NCI-H1105 (cell line): ENCODE data around the gene NSD1.

Experiments used
- DNase-seq: peaks from one replicate; lab custom pipeline; 2025; lab: John Stamatoyannopoulos, UW

NSD1 gene, protein sequence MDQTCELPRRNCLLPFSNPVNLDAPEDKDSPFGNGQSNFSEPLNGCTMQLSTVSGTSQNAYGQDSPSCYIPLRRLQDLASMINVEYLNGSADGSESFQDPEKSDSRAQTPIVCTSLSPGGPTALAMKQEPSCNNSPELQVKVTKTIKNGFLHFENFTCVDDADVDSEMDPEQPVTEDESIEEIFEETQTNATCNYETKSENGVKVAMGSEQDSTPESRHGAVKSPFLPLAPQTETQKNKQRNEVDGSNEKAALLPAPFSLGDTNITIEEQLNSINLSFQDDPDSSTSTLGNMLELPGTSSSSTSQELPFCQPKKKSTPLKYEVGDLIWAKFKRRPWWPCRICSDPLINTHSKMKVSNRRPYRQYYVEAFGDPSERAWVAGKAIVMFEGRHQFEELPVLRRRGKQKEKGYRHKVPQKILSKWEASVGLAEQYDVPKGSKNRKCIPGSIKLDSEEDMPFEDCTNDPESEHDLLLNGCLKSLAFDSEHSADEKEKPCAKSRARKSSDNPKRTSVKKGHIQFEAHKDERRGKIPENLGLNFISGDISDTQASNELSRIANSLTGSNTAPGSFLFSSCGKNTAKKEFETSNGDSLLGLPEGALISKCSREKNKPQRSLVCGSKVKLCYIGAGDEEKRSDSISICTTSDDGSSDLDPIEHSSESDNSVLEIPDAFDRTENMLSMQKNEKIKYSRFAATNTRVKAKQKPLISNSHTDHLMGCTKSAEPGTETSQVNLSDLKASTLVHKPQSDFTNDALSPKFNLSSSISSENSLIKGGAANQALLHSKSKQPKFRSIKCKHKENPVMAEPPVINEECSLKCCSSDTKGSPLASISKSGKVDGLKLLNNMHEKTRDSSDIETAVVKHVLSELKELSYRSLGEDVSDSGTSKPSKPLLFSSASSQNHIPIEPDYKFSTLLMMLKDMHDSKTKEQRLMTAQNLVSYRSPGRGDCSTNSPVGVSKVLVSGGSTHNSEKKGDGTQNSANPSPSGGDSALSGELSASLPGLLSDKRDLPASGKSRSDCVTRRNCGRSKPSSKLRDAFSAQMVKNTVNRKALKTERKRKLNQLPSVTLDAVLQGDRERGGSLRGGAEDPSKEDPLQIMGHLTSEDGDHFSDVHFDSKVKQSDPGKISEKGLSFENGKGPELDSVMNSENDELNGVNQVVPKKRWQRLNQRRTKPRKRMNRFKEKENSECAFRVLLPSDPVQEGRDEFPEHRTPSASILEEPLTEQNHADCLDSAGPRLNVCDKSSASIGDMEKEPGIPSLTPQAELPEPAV (N-terminal part only)

DNA sequence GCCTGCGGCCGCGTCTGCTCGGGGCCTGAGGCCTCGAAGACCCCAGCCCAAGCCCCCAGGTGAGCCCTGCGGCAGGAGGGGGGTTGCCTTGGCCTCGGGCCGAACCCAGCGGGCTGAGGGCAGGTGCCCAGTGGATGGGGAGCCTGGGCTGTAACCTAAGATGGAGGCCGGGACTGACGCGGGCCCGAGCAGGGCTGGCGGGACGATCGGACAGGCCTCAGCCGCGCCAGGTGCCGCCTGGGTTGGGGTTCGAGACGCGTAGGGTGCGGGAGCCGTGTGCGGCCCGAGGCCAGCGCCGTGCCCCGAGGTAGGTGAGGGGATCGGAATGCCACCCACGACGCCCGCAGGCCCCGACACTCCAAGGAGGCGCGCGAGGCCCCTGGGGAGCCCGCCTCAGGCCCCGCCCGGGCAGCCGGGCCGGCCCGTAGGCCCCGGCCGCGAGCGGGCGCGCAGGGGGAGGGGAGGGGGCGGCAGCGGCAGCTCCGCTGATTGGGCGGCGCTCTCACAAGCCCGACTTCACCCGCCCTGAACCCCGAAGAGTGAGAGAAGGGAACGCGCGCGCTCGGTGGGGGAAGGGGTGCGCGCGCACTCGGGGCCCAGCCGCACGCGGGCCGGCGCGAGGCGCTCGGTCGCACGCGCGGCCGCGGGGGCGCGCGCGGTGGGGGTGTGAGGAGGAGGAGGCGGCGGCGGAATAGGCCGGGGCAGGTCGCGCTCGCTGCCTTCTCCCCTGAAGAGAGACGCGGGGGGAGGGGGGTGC lies at the start of gene NSD1:
TSS of gene NSD1 (plus strand) at position 678 of the 757 bp plus-strand sequence. CDS start 1,331 bp downstream, outside the sequence.
- peak; percentile 31 for DNase-seq

DNA sequence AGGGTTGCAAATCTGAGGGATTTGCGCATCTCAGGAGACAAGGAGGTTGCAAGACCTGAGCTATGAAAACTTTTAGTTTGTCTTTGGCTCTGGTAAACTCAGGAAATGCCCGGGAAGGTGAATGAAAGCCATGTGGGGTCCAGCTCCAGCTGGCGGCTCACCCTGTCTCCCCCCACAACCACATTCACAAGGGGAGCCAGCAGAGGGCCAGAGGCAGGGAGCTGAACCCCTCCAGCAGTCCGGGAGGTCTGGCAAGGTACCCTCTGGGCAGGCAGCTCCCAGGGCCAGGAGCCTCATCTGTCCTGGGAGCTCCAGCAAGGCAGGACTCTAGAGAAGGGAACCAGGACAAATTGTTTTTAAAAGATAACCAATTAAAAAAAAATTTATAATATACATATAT lies 49.4 kb upstream of the NSD1 start:
- DNase-seq: no peak

DNA sequence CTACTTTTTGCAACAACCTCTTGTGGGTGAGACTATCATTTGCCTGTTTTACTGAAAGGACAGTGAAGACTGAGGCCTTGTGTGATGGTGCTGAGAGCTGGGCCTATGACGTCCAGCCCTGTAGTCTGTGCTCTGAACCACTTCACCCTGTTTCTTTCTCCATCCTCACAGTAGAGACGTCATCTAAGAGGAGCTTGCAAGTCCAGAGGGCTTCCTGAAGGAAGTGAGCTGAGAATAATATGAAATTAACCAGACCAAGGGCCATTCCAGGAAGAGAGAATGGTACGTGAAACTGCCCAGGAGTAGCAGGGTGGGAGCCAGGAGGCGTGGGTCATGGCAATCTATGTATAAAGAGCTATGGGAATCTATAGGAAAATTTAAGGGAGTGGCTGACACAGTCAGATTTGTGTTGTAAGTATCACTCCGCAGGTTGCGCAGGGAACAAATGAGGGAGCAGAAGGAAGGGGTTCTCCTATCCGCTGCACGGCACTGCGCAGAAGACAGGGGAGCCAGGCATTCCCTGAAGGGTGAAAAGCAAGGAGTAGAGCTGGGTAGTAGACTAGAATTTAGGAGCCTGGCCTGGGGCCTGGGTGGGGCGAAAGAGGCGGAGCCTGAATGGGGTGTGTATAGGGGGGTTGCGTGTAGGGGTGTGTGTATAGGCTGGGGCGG lies 47.5 kb upstream of the NSD1 start:
- no peak for DNase-seq

DNA sequence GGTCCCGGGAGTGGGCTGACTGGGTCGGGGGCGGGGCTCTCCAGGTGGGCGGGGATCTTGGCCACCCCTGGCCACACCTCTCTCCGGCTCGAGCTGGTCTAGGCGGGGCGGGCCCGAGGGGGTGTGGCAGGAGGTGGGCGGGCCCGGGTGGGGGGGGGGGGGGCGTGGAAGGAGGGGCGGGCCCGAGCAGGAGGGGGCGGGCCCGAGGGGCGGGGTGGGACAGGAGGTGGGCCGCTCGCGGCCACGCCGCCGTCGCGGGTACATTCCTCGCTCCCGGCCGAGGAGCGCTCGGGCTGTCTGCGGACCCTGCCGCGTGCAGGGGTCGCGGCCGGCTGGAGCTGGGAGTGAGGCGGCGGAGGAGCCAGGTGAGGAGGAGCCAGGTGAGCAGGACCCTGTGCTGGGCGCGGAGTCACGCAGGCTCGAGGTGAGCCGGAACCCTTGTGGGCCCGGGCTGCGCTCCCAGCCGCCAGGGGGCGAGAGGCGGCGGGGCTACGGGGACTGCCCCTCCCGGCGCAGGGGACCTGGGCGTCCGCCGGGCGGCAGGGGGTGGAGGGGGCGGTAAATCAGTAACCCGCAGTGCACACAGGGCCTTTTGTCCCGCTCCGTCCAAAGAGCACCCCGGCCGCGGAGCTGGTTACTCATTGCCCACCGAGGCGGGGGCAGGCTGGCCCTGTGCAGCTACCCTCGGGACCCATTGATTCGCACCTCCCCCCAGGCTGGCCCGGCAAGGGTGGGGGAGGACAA lies 46.7 kb upstream of the NSD1 start, which contains the start of gene FGFR4:
TSS of gene FGFR4 (plus strand) at position 262 of the 744 bp plus-strand sequence. CDS start 2,688 bp downstream, outside the sequence.
- DNase-seq: peak; percentile 28

DNA sequence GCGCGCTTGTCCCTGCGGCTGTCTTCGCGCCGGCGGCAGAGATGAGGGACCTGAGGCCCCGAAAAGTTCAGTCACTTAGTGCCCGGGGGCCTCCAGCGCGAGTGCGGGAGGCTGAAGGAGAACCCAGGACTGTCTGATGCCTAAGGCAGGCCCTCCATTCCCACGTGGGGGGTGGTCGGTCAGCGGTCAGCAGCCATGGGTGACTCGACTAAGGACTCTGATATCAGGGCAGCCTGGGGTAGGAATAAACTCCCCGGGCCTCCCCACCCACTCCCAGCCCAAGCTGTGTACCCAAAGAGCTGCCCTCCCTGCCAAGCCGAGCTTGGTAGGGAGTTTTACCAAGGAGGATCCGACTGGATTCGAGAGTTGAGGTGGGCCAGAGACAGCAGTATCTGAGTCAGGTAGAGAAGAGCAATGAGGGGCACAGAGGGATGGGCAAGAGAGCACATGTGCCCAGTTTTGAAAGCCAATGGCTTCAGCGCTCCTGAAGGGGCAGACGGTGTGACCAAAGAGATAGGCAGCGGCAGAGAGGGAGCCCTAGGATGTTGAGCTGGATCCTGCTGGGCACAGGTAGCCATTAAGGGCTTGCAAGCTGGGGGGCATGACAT lies 46.1 kb upstream of the NSD1 start:
- DNase-seq: no peak

DNA sequence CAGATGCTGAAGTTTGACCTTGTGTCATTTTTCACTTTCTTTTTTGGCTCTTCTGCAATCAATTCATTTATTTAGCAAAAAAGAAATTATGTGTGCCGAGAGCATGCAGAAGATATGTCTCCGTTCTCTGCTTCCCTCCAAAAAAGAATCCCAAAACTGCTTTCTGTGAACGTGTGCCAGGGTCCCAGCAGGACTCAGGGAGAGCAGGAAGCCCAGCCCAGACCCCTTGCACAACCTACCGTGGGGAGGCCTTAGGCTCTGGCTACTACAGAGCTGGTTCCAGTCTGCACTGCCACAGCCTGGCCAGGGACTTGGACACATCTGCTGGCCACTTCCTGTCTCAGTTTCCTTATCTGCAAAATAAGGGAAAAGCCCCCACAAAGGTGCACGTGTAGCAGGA lies 44.4 kb upstream of the NSD1 start:
- DNase-seq: no peak

DNA sequence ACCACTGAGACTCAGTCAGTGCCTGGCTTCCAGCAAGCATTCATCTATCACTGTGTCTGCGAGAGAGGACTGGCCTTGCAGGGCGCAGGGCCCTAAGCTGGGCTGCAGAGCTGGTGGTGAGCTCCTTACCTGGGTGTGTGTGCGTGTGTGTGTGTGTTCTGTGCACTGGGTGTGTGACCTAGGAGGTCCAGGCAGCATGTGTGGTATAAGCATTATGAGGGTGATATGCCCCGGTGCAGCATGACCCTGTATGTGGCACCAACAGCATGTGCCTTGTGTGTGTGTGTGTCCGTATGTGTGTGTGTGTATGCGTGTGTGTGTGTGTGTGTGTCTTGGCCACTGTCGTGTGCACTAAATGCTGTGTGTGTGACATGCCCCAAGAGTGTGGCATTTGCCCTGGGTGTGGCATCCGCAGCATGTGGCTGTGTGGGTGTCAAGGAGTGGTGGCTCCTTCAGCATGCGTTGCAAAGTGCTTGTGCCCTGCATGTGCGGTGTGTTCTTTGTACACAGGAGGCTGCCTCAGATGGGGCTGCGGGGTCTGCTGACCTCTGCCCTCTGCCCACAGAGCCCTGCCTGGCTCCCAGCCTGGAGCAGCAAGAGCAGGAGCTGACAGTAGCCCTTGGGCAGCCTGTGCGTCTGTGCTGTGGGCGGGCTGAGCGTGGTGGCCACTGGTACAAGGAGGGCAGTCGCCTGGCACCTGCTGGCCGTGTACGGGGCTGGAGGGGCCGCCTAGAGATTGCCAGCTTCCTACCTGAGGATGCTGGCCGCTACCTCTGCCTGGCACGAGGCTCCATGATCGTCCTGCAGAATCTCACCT lies 43.5 kb upstream of the NSD1 start:
- DNase-seq: no peak

DNA sequence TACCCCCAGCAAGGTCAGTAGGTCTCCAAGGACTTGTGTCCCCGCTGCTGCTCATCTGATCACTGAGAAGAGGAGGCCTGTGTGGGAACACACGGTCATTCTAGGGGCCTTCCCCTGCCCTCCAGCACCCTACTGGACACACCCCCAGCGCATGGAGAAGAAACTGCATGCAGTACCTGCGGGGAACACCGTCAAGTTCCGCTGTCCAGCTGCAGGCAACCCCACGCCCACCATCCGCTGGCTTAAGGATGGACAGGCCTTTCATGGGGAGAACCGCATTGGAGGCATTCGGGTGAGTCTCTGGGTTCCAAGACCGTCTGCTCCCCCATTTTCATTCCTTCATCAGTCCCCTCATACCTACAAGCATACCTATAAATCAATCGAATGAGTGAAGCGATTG lies 42.8 kb upstream of the NSD1 start:
- DNase-seq: no peak

DNA sequence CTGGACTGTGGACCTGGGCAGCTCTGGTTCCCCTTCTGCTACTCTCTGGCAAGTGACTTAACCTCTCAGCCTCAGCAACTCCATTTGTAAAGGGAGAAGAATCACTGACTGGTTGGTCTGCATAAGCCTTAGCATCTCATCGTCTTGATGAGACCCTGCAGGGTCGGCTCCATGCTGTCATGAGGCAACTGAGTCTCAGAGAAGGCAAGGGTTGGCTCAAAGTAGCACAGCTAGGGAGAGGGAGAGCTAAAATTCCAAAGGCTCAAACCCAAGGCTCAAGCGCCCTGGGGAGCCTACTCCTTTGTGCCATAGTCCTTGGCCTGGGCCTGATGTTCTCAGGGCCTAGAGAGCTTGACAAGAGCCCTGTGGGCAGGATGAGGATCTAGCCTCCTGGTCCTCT lies 42.3 kb upstream of the NSD1 start:
- no peak for DNase-seq

DNA sequence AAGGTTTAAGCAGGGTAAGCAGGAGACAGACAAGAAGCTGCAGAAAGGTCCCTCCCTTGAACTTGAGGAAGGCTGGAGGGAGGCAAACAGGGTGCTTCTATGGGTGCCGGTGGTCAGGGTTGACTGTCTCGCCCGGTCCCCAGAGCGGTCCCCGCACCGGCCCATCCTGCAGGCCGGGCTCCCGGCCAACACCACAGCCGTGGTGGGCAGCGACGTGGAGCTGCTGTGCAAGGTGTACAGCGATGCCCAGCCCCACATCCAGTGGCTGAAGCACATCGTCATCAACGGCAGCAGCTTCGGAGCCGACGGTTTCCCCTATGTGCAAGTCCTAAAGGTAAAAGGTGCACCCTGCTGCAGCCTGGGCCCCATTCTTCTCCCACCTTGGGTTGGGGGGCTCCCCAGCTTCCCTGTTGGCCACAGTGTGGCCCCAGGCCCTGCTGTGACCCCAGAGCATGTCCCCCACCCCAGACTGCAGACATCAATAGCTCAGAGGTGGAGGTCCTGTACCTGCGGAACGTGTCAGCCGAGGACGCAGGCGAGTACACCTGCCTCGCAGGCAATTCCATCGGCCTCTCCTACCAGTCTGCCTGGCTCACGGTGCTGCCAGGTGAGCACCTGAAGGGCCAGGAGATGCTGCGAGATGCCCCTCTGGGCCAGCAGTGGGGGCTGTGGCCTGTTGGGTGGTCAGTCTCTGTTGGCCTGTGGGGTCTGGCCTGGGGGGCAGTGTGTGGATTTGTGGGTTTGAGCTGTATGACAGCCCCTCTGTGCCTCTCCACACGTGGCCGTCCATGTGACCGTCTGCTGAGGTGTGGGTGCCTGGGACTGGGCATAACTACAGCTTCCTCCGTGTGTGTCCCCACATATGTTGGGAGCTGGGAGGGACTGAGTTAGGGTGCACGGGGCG lies 41.1 kb upstream of the NSD1 start:
- DNase-seq: no peak

DNA sequence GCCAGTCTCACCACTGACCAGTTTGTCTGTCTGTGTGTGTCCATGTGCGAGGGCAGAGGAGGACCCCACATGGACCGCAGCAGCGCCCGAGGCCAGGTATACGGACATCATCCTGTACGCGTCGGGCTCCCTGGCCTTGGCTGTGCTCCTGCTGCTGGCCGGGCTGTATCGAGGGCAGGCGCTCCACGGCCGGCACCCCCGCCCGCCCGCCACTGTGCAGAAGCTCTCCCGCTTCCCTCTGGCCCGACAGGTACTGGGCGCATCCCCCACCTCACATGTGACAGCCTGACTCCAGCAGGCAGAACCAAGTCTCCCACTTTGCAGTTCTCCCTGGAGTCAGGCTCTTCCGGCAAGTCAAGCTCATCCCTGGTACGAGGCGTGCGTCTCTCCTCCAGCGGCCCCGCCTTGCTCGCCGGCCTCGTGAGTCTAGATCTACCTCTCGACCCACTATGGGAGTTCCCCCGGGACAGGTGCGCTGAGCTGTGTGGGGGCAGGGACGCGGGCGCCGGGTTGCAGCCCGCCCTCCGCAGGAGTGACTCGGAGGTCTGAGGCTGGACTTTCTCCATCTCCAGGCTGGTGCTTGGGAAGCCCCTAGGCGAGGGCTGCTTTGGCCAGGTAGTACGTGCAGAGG lies 40.4 kb upstream of the NSD1 start:
- DNase-seq: no peak

DNA sequence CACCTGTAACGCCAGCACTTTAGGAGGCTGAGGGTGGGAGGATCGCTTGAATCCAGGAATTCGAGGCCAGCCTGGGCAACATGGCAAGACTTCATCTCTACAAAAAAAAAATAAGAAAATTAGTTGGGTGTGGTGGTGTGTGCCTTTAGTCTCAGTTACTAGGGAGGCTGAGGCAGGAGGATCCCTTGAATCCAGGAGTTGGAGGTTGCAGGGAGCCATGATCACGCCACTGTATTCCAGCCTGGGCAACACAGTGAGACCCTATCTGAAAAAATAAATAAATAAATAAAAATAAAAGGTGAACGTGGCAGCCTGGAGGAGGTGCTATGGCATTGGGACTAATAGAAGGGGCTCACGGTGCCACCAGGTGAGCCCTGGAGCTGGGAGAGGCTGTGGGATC lies 39.8 kb upstream of the NSD1 start:
- DNase-seq: no peak

DNA sequence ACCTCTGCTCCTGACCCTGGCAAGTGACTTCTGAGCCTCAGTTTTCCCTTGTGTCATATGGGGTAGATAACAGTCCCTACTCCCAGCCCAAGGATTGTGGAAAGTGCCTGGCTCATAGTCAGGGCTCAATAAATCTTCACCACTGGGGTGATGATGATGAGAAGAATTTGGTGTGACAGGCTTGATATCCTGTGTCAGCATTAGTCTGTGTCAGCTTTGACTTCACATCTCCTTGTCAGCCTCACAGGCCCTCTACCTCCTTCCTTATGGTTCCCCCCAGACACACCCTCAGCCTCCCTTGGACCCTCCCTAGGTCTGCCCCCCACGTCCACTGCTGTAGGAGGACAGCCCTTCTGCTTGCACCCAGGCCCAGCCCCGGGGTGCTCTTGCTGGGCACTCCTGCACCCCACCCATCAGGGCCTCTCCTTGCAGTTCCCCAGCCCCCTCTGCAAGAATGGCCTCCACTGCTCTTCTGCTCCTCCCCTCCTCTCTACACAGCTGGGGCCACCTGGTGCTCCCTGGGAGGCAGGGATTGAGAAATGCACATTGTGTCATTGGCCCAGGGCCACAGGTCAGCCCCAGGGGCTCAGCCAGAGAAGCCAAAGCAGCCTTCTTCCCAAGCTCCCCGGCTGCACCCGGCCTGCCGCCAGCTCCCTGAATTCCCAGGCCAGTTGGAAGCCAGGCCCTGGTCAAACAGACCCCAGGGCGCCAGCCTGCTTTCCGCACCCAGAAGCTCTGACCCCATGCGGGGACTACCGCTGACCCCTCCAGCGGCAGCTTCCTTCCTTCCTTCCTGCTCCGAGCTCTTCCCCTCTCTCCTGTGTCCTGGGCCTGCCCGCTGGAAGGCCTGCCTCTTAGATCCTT lies 39.1 kb upstream of the NSD1 start:
- DNase-seq: no peak

DNA sequence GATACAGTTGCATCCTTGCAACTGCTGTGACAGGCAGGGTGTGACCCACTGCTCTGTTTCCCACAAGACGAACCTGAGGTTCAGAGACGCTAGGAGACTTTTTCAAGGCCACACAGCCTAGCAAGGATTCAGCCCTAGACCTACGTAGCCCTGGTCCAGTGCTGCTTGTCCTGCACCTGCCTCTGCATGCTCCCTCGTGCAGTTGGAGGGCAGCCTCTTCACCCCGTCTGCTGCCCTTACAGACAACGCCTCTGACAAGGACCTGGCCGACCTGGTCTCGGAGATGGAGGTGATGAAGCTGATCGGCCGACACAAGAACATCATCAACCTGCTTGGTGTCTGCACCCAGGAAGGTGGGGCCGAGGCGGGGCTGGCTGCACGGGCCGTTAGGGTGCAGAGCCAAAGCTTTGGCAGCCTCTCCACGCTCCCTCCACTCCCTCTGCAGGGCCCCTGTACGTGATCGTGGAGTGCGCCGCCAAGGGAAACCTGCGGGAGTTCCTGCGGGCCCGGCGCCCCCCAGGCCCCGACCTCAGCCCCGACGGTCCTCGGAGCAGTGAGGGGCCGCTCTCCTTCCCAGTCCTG lies 38.4 kb upstream of the NSD1 start:
- no peak for DNase-seq

DNA sequence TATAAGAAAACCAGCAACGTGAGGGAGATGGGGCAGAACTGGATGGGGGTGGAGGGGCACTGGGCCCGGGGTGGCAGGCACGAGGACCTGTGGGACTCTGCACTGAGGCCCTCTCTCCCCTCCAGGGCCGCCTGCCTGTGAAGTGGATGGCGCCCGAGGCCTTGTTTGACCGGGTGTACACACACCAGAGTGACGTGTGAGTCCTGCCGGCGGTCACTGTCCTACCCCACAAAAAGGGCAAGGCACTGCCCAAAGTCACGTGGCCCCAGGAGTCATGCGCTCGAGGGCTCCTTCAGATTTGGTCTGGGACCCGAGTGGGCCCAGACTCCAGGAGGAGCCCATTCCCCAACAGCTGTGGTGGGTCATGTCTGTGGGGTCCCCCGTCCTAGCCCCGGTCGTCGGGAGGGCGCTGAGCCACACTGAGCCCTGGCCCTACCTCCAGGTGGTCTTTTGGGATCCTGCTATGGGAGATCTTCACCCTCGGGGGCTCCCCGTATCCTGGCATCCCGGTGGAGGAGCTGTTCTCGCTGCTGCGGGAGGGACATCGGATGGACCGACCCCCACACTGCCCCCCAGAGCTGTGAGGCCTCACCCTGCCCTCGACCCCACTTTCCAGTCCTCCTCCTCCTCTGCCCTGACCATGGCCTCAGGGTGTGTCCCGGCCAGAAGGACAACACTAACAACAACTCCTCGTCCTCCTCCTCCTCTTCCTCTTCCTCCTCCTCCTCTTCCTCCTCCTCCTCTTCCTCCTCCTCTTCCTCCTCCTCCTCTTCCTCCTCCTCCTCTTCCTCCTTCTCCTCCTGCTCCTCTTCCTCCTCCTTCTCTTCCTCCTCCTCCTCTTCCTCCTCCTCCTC lies 37.2 kb upstream of the NSD1 start:
- no peak for DNase-seq
